C4-2B (cell line): Measurements from ENCODE around the gene APOL5.

Experiments used
- H3K27ac ChIP-seq: fragments of 450-650 bp; 2 replicates; pipeline ENCODE4 v1.5.1; 2017
- ZFX ChIP-seq: fragments of 450-650 bp; IDR thresholded peaks from 2 replicates; pipeline ENCODE4 v1.6.1; 2017
- TF ChIP-seq, protein P1 (sequence below): fragments of 450-650 bp; conservative IDR thresholded peaks from 2 replicates; pipeline ENCODE4 v1.5.1; 2017; ENCODE audit warnings: mild to moderate bottlenecking

Gene APOL5

GRCh38 chr22:35712672-35713071, 5.0 kb upstream of the APOL5 start:
- H3K27ac ChIP-seq: no peak overlapping the region

GRCh38 chr22:35719212-35719875, 1.7 kb downstream of the APOL5 start:
- no peak overlapping the region for H3K27ac ChIP-seq
- TF ChIP-seq, protein P1, sequence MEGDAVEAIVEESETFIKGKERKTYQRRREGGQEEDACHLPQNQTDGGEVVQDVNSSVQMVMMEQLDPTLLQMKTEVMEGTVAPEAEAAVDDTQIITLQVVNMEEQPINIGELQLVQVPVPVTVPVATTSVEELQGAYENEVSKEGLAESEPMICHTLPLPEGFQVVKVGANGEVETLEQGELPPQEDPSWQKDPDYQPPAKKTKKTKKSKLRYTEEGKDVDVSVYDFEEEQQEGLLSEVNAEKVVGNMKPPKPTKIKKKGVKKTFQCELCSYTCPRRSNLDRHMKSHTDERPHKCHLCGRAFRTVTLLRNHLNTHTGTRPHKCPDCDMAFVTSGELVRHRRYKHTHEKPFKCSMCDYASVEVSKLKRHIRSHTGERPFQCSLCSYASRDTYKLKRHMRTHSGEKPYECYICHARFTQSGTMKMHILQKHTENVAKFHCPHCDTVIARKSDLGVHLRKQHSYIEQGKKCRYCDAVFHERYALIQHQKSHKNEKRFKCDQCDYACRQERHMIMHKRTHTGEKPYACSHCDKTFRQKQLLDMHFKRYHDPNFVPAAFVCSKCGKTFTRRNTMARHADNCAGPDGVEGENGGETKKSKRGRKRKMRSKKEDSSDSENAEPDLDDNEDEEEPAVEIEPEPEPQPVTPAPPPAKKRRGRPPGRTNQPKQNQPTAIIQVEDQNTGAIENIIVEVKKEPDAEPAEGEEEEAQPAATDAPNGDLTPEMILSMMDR: no peak; the same call in 1 of the 2 replicates
- no peak for TF ChIP-seq ZFX

More at GRCh38 chr22:35712672-35713071, 5.0 kb upstream of the APOL5 start:
- TF ChIP-seq, protein P1: peak; percentile 27
- no peak for TF ChIP-seq ZFX

GRCh38 chr22:35721960-35722359, 4.3 kb downstream of the APOL5 start:
- H3K27ac ChIP-seq: no peak overlapping the region
- TF ChIP-seq ZFX: no peak
- TF ChIP-seq, protein P1: no peak

DNA sequence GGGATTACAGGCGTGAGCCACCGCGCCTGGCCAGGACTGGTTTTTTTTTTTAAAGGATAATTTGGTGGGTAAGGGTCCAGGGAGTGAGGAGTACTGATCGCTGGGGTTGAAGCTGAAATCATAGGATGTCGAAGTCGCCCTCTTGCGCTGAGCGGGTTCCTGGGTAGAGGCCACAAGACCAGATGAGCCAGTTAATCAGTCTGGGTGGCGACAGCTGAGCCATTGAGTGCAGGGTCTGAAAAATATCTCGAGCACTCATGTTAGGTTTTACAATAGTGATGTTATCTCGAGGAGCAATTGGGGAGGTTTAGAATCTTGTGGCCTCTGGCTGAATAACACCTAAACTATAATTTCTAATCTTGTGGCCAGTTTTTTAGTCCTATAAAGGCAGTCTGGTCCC, 7.8 kb downstream of the APOL5 start:
- H3K27ac ChIP-seq: no peak overlapping the region
- TF ChIP-seq, protein P1: no peak

DNA sequence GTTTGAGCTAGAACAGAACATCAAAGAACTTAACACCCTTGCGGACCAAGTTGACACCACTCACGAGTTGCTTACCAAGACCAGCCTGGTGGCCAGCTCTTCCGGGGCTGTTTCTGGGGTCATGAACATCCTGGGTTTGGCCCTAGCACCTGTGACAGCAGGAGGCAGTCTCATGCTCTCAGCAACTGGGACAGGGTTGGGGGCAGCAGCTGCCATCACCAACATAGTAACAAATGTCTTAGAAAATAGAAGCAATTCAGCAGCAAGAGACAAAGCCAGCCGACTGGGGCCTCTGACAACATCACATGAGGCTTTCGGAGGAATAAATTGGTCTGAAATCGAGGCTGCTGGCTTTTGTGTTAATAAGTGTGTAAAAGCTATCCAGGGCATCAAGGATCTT, 8.7 kb downstream of the APOL5 start:
- no peak overlapping the region for H3K27ac ChIP-seq
- TF ChIP-seq, protein P1: no peak
- no peak for TF ChIP-seq ZFX

- H3K27ac ChIP-seq: no peak overlapping the region
- TF ChIP-seq ZFX: no peak
- TF ChIP-seq, protein P1: no peak
These were observed 9.3 kb downstream of the APOL5 start for GRCh38 chr22:35726933-35727332.

- H3K27ac ChIP-seq: no peak overlapping the region
- no peak for TF ChIP-seq ZFX
- TF ChIP-seq, protein P1: no peak
These were observed 9.8 kb downstream of the APOL5 start for GRCh38 chr22:35727436-35727835.
